WTC11 (cell line): ENCODE results near the gene RPL10A.

Experiments
- AFF4 ChIP-seq: sonication (generic); formaldehyde crosslinking; IDR thresholded peaks from 2 replicates; pipeline ENCODE4 v1.8.1; 2023; ENCODE audit warnings: mild to moderate bottlenecking, missing genetic modification reagents, borderline replicate concordance
- ATF1 ChIP-seq: sonication (generic); formaldehyde crosslinking; IDR thresholded peaks from 2 replicates; pipeline ENCODE4 v1.8.1; 2023; ENCODE audit warnings: mild to moderate bottlenecking, moderate library complexity, missing genetic modification reagents
- CTCF ChIP-seq: fragments of 200-600 bp; IDR thresholded peaks from 2 replicates; pipeline ENCODE4 v1.8.0; 2022; ENCODE audit warnings: antibody characterized with exemption
- FOXP1 ChIP-seq: sonication (generic); formaldehyde crosslinking; IDR thresholded peaks from 2 replicates; pipeline ENCODE4 v1.8.0; 2022; ENCODE audit warnings: missing genetic modification reagents, mild to moderate bottlenecking, moderate library complexity, borderline replicate concordance
- GRHL2 ChIP-seq: fragments of 250-450 bp; sonication (Bioruptor Pico); IDR thresholded peaks from 2 replicates; pipeline ENCODE4 v1.8.0; 2022; ENCODE audit warnings: mild to moderate bottlenecking, moderate library complexity; ENCODE audit not compliant: insufficient replicate concordance, severe bottlenecking
- MLX ChIP-seq: sonication (generic); formaldehyde crosslinking; IDR thresholded peaks from 2 replicates; pipeline ENCODE4 v1.8.1; 2023; ENCODE audit warnings: mild to moderate bottlenecking, missing genetic modification reagents, moderate library complexity
- SMAD4 ChIP-seq: sonication (generic); formaldehyde crosslinking; IDR thresholded peaks from 2 replicates; pipeline ENCODE4 v1.8.0; 2022; ENCODE audit warnings: mild to moderate bottlenecking, missing genetic modification reagents
- TF ChIP-seq, protein P1 (sequence below): sonication (generic); formaldehyde crosslinking; conservative IDR thresholded peaks from 2 replicates; pipeline ENCODE4 v1.8.1; 2023; ENCODE audit warnings: mild to moderate bottlenecking, low read depth, missing genetic modification reagents, moderate library complexity
- TF ChIP-seq, protein P2 (sequence below): sonication (generic); formaldehyde crosslinking; conservative IDR thresholded peaks from 2 replicates; pipeline ENCODE4 v1.8.1; 2022; ENCODE audit warnings: mild to moderate bottlenecking, missing genetic modification reagents
- TF ChIP-seq, protein P3 (sequence below): sonication (generic); formaldehyde crosslinking; IDR thresholded peaks from 2 replicates; pipeline ENCODE4 v1.8.1; 2022; ENCODE audit warnings: low read depth, missing genetic modification reagents, borderline replicate concordance

DNA sequence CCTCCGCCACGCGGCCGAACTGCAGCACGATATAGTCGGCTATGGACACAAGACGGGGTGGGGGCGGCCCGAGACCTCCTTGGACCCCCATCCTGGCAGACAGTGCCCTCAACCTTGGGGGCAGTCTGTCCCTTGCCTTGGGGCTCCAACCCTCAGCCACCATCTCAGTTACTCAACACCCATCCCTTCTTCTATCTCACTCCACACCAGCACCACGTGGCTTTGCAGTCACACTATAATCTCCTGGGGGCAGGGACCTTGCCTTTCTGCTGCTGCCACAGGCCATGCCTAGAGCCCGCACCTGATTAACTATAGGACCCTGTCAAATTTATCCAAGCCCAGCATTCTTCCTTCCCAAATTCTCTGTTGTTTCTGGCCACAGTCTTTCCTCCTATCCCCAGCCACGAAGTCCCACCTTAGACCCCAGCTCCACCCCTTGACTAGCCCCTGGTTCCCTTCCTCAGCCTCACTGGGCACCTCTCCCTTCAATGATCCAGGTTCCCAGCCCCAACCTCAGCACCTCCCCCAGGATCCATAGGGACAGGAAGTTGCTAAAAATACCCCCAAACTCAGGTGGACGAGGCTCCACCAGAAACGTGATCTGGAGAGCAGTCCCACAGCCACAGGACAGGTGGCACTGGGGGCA is 30.3 kb downstream of the RPL10A start:
- TF ChIP-seq CTCF (no peak), GRHL2 (no peak), MLX (no peak), ATF1 (CRISPR knock-in tag) (no peak), FOXP1 (no peak), AFF4 (CRISPR knock-in tag) (no peak), SMAD4 (CRISPR knock-in tag) (no peak)
- TF ChIP-seq, protein P1, sequence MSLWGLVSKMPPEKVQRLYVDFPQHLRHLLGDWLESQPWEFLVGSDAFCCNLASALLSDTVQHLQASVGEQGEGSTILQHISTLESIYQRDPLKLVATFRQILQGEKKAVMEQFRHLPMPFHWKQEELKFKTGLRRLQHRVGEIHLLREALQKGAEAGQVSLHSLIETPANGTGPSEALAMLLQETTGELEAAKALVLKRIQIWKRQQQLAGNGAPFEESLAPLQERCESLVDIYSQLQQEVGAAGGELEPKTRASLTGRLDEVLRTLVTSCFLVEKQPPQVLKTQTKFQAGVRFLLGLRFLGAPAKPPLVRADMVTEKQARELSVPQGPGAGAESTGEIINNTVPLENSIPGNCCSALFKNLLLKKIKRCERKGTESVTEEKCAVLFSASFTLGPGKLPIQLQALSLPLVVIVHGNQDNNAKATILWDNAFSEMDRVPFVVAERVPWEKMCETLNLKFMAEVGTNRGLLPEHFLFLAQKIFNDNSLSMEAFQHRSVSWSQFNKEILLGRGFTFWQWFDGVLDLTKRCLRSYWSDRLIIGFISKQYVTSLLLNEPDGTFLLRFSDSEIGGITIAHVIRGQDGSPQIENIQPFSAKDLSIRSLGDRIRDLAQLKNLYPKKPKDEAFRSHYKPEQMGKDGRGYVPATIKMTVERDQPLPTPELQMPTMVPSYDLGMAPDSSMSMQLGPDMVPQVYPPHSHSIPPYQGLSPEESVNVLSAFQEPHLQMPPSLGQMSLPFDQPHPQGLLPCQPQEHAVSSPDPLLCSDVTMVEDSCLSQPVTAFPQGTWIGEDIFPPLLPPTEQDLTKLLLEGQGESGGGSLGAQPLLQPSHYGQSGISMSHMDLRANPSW (CRISPR knock-in tag), result no peak
- TF ChIP-seq, protein P2, sequence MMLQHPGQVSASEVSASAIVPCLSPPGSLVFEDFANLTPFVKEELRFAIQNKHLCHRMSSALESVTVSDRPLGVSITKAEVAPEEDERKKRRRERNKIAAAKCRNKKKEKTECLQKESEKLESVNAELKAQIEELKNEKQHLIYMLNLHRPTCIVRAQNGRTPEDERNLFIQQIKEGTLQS (CRISPR knock-in tag), result no peak
- TF ChIP-seq, protein P3, sequence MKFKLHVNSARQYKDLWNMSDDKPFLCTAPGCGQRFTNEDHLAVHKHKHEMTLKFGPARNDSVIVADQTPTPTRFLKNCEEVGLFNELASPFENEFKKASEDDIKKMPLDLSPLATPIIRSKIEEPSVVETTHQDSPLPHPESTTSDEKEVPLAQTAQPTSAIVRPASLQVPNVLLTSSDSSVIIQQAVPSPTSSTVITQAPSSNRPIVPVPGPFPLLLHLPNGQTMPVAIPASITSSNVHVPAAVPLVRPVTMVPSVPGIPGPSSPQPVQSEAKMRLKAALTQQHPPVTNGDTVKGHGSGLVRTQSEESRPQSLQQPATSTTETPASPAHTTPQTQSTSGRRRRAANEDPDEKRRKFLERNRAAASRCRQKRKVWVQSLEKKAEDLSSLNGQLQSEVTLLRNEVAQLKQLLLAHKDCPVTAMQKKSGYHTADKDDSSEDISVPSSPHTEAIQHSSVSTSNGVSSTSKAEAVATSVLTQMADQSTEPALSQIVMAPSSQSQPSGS, result no peak
